BLaER1 (cell line): ENCODE data around the gene RIC8B.

ENCODE experiments used
- H3K27ac ChIP-seq: shearing (Covaris generic); formaldehyde crosslinking; 2 replicates; pipeline ENCODE4 v1.8.1; 2022
- H3K27me3 ChIP-seq: shearing (Covaris generic); formaldehyde crosslinking; 2 replicates; pipeline ENCODE4 v1.8.1; 2022
- H3K36me3 ChIP-seq: shearing (Covaris generic); formaldehyde crosslinking; 2 replicates; pipeline ENCODE4 v1.8.1; 2022
- H3K4me1 ChIP-seq: shearing (Covaris generic); formaldehyde crosslinking; 2 replicates; pipeline ENCODE4 v1.8.1; 2022
- H3K4me2 ChIP-seq: shearing (Covaris generic); formaldehyde crosslinking; 2 replicates; pipeline ENCODE4 v1.8.1; 2022
- H3K4me3 ChIP-seq: shearing (Covaris generic); formaldehyde crosslinking; 2 replicates; pipeline ENCODE4 v1.8.1; 2022
- H3K9ac ChIP-seq: shearing (Covaris generic); formaldehyde crosslinking; 2 replicates; pipeline ENCODE4 v1.8.1; 2022
- H3K9me3 ChIP-seq: shearing (Covaris generic); formaldehyde crosslinking; 2 replicates; pipeline ENCODE4 v1.8.1; 2022
- H4K20me1 ChIP-seq: shearing (Covaris generic); formaldehyde crosslinking; 2 replicates; pipeline ENCODE4 v1.8.1; 2022
- Cebpa-rat ChIP-seq: shearing (Covaris generic); IDR thresholded peaks from 2 replicates; pipeline ENCODE4 v1.8.1; 2022

RIC8B gene

GRCh38 chr12:106758349-106759110 is 16.0 kb upstream of the RIC8B start:
- no peak for TF ChIP-seq Cebpa-rat
- Histone ChIP-seq H3K4me3 (no peak overlapping the region), H3K36me3 (no peaks in the 10 kb centered on the region), H4K20me1 (no peaks in the 10 kb centered on the region), H3K27ac (peak overlapping the region; percentile 88; the same call in 1 of the 2 replicates), H3K4me1 (peaks cover 35% of the 10 kb centered on the region), H3K27me3 (no peaks in the 10 kb centered on the region), H3K4me2 (peak overlapping the region; percentile 82; the same call in 1 of the 2 replicates), H3K9ac (no peak overlapping the region), H3K9me3 (no peaks in the 10 kb centered on the region)

- no peaks in the 10 kb centered on the region for H3K9me3 ChIP-seq
- H3K4me2 ChIP-seq: peak overlapping the region; percentile 82
- H3K9ac ChIP-seq: peak overlapping the region; percentile 54
- no peaks in the 10 kb centered on the region for H4K20me1 ChIP-seq
- H3K27me3 ChIP-seq: no peaks in the 10 kb centered on the region
- peak overlapping the region; percentile 53 for H3K4me3 ChIP-seq
- peak overlapping the region; percentile 88 for H3K27ac ChIP-seq
- no peaks in the 10 kb centered on the region for H3K36me3 ChIP-seq
- TF ChIP-seq Cebpa-rat: no peak
- peaks cover 28% of the 10 kb centered on the region for H3K4me1 ChIP-seq
Observed at GRCh38 chr12:106759526-106760183, 14.8 kb upstream of the RIC8B start.

- no peaks in the 10 kb centered on the region for H3K36me3 ChIP-seq
- H3K4me3 ChIP-seq: peak overlapping the region; percentile 53
- H3K4me1 ChIP-seq: peaks cover 28% of the 10 kb centered on the region
- no peak for TF ChIP-seq Cebpa-rat
- H3K9ac ChIP-seq: peak overlapping the region; percentile 54
- peak overlapping the region; percentile 88 for H3K27ac ChIP-seq
- H3K9me3 ChIP-seq: no peaks in the 10 kb centered on the region
- H3K4me2 ChIP-seq: peak overlapping the region; percentile 82
- no peaks in the 10 kb centered on the region for H3K27me3 ChIP-seq
- H4K20me1 ChIP-seq: no peaks in the 10 kb centered on the region
Observed at GRCh38 chr12:106760184-106760531, 14.3 kb upstream of the RIC8B start.

- Histone ChIP-seq H3K36me3 (no peaks in the 10 kb centered on the region), H3K4me3 (no peak overlapping the region), H3K27ac (no peak overlapping the region), H3K9me3 (no peaks in the 10 kb centered on the region), H3K27me3 (no peaks in the 10 kb centered on the region), H4K20me1 (no peaks in the 10 kb centered on the region), H3K4me2 (no peak overlapping the region), H3K4me1 (peaks cover 20% of the 10 kb centered on the region), H3K9ac (no peak overlapping the region)
- TF ChIP-seq Cebpa-rat: no peak
Observed at GRCh38 chr12:106764220-106764619, 10.3 kb upstream of the RIC8B start.

GRCh38 chr12:106764738-106765137 is 9.7 kb upstream of the RIC8B start:
- H3K4me1 ChIP-seq: peaks cover 15% of the 10 kb centered on the region
- no peaks in the 10 kb centered on the region for H3K27me3 ChIP-seq
- no peak for TF ChIP-seq Cebpa-rat

GRCh38 chr12:106766393-106766826 is 8.1 kb upstream of the RIC8B start:
- Histone ChIP-seq H3K36me3 (no peaks in the 10 kb centered on the region), H3K4me1 (no peaks in the 10 kb centered on the region)
- TF ChIP-seq Cebpa-rat: no peak

More at GRCh38 chr12:106764738-106765137, 9.7 kb upstream of the RIC8B start:
- H3K27ac ChIP-seq: no peak overlapping the region
- no peaks in the 10 kb centered on the region for H4K20me1 ChIP-seq
- no peak overlapping the region for H3K9ac ChIP-seq
- H3K4me3 ChIP-seq: no peak overlapping the region
- H3K4me2 ChIP-seq: no peak overlapping the region
- no peaks in the 10 kb centered on the region for H3K9me3 ChIP-seq
- no peaks in the 10 kb centered on the region for H3K36me3 ChIP-seq

GRCh38 chr12:106767206-106767605 is 7.3 kb upstream of the RIC8B start:
- no peaks in the 10 kb centered on the region for H3K9me3 ChIP-seq
- H3K36me3 ChIP-seq: no peaks in the 10 kb centered on the region
- H3K27me3 ChIP-seq: no peaks in the 10 kb centered on the region
- no peaks in the 10 kb centered on the region for H4K20me1 ChIP-seq
- no peak overlapping the region for H3K27ac ChIP-seq
- H3K4me3 ChIP-seq: no peak overlapping the region
- no peak overlapping the region for H3K9ac ChIP-seq
- no peak for TF ChIP-seq Cebpa-rat
- no peaks in the 10 kb centered on the region for H3K4me1 ChIP-seq
- H3K4me2 ChIP-seq: no peak overlapping the region

More at GRCh38 chr12:106766393-106766826, 8.1 kb upstream of the RIC8B start:
- Histone ChIP-seq H3K27me3 (no peaks in the 10 kb centered on the region), H3K9me3 (no peaks in the 10 kb centered on the region), H3K4me3 (no peak overlapping the region), H4K20me1 (no peaks in the 10 kb centered on the region), H3K4me2 (no peak overlapping the region), H3K27ac (no peak overlapping the region), H3K9ac (no peak overlapping the region)

GRCh38 chr12:106767954-106768822 is 6.3 kb upstream of the RIC8B start:
- Histone ChIP-seq H3K9me3 (no peaks in the 10 kb centered on the region), H4K20me1 (no peaks in the 10 kb centered on the region), H3K36me3 (no peaks in the 10 kb centered on the region), H3K27me3 (no peaks in the 10 kb centered on the region), H3K4me3 (no peak overlapping the region), H3K9ac (no peak overlapping the region), H3K4me1 (no peaks in the 10 kb centered on the region), H3K27ac (no peak overlapping the region), H3K4me2 (no peak overlapping the region)
- TF ChIP-seq Cebpa-rat: no peak

- H3K27me3 ChIP-seq: no peaks in the 10 kb centered on the region
- H3K4me2 ChIP-seq: no peak overlapping the region
- H4K20me1 ChIP-seq: no peaks in the 10 kb centered on the region
- H3K9me3 ChIP-seq: no peaks in the 10 kb centered on the region
- no peak overlapping the region for H3K27ac ChIP-seq
- no peak for TF ChIP-seq Cebpa-rat
- no peak overlapping the region for H3K4me3 ChIP-seq
- no peaks in the 10 kb centered on the region for H3K36me3 ChIP-seq
- H3K9ac ChIP-seq: no peak overlapping the region
- H3K4me1 ChIP-seq: peaks cover 5% of the 10 kb centered on the region; the same call in 1 of the 2 replicates
Observed at GRCh38 chr12:106769078-106769477, 5.4 kb upstream of the RIC8B start.

GRCh38 chr12:106769546-106769945 is 4.9 kb upstream of the RIC8B start:
- H3K9ac ChIP-seq: no peak overlapping the region

More at GRCh38 chr12:106769546-106769945, 4.9 kb upstream of the RIC8B start:
- TF ChIP-seq Cebpa-rat: no peak
- no peaks in the 10 kb centered on the region for H3K9me3 ChIP-seq
- no peak overlapping the region for H3K4me2 ChIP-seq
- peaks cover 5% of the 10 kb centered on the region; the same call in 1 of the 2 replicates for H3K4me1 ChIP-seq
- H3K27ac ChIP-seq: no peak overlapping the region
- H3K36me3 ChIP-seq: no peaks in the 10 kb centered on the region
- H3K27me3 ChIP-seq: no peaks in the 10 kb centered on the region
- H3K4me3 ChIP-seq: no peak overlapping the region
- no peaks in the 10 kb centered on the region for H4K20me1 ChIP-seq
